Ammon's horn (tissue), 1 donor: ENCODE measurements around the gene SSU72.

Experiments
- DNase-seq: peaks from one replicate; pipeline ENCODE4 v3.0.0-alpha.2; 2016; ENCODE audit warnings: low spot score

The SSU72 gene

DNA sequence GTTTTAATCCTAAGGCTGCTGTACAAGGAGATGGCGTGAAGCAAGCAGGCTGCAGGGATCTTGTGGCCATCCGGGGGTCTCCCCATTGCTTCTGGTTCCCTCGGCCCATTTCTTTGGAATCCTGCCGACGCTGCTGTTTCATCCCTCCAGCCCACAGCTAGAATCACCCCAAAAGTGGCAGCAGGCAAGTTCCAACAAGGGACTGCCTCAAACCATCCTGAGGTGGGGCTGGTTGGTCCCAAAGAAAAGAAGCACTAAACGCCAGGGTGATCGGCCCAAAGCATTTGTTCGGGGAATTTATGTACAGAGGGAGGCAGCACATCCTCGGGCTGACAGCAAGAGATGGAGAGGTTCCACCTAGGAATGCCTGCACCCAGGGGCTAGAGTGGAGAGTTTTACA, 36.1 kb upstream of the SSU72 start:
- no peak for DNase-seq

DNA sequence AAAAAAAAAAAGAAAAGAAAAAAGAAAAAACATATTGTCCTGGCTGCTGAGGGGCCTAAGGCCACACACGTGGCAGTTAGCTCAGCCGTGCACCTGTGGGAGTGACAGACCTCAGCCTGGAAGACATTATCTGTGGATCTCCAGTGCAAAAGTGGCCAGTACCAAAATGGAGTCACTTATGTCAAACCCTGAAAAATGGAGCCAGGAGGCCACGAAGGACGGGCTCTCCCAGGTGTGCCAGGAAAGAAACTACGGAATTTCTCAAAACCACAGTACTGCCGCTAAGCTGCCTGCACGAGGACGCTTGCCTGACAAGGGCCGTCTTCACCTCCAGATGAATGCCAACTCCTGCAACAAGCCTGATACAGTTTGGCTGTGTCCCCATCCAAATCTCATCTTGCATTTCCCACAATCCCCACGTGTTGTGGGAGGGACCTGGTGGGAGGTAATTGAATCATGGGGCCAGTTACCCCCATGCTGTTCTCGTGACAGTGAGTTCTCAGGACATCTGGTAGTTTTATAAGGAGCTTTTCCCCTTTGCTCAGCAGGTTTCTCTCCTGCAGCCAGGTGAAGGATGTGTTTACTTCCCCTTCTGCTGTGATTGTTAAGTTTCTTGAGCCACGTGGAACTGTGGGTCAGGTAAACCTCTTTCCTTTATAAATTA, 35.3 kb upstream of the SSU72 start:
- DNase-seq: no peak

DNA sequence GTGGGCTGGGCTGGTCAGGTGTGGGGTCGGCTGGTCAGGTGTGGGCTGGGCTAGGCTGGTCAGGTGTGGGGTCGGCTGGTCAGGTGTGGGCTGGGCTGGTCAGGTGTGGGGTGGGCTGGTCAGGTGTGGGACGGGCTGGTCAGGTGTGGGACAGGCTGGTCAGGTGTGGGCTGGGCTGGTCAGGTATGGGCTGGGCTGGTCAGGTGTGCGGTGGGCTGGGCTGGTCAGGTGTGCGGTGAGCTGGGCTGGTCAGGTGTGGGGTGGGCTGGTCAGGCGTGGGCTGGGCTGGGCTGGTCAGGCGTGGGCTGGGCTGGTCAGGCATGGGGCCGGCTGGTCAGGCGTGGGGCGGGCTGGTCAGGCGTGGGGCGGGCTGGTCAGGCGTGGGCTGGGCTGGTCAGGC, 31.6 kb upstream of the SSU72 start:
- DNase-seq: no peak

DNA sequence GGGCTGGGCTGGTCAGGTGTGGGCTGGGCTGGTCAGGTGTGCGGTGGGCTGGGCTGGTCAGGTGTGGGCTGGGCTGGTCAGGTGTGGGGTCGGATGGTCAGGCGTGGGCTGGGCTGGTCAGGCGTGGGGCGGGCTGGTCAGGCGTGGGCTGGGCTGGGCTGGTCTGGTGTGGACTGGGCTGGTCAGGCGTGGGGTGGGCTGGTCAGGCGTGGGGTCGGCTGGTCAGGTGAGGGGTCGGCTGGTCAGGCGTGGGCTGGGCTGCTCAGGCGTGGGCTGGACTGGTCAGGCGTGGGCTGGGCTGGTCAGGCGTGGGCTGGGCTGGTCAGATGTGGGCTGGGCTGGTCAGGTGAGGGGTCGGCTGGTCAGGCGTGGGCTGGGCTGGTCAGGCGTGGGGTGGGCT, 31.1 kb upstream of the SSU72 start:
- no peak for DNase-seq

DNA sequence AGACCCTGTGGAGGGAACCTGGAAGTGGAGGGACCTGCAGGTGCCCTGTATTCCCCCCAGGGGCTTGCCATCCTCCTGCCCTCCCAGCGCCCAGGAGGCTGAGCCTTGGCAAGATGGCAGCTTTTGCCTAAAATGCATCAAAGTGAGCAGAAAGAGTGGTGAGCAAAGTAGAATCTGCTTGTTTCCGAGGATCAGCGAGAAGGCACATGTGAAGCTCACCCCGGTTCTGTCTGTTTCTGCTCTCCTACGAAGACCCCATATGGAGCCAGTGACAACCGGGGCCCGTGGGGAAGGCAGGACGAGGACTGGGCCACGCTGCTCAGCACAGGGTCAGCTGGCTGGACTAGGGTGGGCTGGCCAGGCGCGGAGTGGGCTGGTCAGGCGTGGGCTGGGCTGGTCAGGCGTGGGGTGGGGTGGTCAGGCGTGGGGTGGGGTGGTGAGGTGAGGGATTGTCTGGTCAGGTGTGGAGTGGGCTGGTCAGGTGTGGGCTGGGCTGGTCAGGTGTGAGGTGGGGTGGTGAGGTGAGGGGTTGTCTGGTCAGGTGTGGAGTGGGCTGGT, 30.4 kb upstream of the SSU72 start:
- DNase-seq: no peak

DNA sequence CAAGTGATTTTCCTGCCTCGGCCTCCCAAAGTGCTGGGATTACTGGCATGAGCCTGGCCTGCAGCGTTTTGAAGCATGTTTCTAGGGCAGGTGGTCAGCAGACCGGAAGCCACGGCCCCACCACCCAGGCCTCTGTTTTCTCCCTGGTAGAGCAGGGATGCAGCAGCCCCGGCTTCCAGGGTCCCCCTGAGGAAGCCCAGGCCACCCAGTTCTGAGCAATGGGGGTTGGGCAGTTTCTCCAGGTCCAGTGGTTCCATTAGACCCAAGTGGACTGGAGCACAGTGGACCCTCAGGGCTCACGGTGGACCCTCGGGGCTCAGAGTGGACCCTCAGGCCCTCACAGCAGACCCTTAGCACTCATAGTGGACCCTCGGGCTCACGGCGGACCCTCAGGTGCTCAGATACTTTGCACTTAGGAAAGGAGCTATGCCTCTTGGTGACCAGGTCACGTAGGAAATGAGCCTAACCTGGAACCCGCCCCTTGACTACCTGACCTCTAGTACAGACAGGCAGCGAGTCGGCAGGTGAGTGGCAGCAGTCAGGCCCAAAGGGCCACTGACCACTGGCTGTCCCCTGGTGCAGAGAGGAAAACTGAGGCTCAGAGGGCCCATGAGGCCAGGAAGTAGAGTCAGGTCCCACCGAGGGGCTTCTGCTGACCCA, 29.8 kb upstream of the SSU72 start:
- no peak for DNase-seq

DNA sequence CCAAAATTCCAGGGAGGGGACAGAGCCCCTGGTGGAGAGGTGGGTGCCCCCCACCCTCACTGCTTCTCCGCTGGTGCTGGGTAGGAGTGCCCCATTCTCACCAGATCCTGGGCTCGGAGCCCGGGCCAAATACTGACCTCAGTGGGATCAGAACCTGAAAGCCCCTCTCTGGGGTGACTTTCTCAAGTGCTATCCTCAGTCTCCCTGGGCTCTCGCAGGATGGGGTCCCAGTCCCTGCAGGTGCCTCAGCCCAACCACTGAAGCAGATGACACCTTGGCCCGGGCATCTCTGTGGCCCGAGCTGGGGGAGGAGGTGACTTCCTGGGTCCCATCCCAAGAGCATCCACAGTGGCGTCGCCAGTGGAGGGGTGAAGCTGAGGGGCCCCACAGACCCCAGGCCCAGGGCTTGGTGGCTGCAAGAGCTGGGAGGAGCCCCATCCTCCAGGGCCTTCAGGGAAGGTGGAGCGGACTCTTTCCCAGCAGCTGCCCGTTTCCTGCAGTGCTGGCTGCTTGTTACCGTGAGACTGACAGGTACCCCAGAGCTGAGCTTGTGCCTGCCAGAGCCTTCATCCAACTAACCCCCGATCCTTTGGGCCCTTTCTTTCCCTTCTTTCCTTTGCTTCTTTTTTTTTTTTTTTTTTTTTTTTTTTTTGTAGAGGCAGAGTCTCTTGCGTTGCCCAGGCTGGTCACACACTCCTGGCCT, 29.2 kb upstream of the SSU72 start:
- DNase-seq: no peak

DNA sequence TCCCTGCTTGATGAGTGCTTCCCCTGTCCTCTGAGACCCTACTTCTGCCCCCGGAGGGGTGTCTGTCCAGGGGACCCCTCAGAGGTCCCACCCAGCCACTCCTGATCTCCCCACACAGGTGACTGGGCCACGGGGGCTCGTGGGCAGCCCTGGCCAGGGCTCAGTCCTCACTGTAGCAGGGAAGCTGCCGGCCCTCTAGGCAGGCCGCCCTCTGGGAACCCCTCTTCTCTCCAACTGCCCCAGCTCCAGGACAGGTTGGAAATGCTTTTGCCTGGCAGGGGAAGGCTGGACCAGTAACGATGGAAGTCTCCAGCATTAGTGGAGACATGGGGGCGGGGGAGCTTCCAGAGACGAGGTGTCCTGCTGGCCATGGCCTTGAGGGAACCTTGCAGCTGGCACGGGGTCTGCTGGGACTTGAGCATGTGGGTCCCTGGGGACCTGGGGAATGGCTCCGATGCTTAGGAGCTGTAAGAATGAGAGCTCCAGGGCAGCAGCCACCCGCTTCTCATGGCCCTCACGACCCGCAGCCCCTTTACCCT, 28.4 kb upstream of the SSU72 start:
- no peak for DNase-seq

DNA sequence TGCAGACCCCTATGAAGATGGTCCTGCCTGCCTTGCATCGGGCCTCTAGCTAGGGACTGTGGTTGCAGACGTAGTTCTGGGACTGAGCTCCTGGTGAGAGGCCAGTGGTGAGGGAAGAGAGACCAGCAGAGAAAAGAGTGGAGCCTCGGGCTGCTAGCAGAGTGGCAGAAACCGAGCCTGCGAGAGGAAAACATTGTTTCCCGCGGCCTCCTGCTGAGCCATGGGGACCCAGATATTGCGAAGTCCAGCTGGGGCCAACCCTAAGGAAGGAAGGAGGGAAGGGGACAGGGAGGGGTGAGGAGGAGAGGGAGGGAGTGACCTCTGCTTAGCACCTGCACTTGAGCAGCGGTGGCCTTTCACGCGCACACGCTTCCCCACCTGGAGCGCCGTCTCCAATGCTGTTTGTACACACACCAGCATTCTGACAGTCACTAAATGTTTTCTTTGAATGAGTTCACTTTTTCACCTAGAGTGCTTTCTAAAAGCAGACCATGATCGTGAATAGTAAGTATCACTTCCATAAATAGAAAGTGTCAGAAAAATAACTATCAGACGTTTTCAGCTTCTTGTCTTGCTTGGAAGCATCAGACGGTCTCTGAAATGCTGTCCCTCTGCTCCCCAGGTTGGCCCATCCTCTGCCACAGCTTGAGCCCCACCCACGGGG, 27.8 kb upstream of the SSU72 start:
- DNase-seq: no peak

DNA sequence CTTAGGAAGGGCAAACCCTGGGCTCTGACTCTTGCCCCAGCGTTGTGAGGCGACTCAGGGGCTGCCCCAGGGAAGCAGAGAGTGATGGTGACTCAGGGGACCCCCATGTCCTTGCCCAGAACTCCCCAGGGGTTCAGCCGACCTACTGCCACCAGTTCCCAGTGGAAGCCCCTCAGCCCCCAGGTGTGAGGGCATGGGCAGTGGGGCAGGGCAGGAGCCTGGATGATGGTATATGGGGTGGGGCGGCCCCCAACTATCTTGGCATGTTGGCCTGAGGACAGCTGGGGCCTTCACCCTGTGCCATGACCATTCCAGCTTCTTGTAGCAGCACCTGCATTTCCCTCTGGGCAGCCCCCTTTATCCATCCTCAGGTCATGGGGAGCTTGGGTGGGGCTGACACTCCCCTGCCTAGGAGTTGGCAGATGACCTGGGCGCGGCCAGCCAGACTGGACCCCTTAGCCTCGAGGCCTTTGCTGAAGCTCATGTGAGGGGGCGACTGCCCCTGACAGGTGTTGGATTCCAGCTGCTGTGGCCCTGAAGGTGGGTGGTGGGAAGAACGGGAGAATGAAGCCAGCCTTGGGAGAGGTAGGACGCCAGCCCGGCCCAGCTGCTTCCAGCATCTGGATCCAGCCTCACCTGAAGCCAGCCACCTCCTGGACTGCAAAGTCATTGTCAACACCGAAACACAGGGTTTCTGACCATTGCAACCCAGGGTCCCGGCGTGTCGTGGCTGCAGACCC, 27.1 kb upstream of the SSU72 start:
- no peak for DNase-seq

DNA sequence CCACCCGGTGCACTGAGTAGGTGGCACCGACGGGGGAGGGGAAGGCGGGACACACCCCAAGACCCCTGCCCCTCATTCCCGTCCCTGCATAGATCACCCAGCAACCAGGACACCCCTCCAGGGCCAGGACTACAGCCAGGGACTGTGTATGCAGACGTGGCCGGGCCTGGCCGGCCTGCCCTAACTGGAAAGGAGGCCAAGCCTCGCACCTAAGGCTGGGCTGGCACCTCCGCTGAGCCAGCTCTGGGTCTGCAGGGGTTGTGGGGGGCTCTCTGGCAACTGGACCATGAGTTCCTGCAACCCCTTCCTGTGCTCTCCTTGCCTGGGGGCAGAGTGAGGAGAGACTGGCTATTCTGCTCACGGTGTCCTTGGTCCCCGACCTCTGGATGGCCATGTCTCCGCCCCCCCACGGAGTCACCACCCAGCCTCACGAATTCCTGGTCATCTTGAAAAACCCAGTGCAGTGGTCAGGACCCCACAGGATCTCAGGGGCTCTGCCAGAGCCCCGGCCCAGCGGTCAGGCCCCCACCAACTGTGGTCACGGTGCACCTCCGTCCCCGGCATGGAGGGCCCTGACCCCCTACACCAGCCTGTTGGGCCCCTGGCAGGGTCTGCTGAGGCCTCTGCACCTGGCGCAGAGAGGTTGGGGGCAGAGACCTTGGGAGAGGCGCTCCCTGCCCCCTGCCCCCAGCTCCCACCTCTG, 26.3 kb upstream of the SSU72 start:
- DNase-seq: no peak

DNA sequence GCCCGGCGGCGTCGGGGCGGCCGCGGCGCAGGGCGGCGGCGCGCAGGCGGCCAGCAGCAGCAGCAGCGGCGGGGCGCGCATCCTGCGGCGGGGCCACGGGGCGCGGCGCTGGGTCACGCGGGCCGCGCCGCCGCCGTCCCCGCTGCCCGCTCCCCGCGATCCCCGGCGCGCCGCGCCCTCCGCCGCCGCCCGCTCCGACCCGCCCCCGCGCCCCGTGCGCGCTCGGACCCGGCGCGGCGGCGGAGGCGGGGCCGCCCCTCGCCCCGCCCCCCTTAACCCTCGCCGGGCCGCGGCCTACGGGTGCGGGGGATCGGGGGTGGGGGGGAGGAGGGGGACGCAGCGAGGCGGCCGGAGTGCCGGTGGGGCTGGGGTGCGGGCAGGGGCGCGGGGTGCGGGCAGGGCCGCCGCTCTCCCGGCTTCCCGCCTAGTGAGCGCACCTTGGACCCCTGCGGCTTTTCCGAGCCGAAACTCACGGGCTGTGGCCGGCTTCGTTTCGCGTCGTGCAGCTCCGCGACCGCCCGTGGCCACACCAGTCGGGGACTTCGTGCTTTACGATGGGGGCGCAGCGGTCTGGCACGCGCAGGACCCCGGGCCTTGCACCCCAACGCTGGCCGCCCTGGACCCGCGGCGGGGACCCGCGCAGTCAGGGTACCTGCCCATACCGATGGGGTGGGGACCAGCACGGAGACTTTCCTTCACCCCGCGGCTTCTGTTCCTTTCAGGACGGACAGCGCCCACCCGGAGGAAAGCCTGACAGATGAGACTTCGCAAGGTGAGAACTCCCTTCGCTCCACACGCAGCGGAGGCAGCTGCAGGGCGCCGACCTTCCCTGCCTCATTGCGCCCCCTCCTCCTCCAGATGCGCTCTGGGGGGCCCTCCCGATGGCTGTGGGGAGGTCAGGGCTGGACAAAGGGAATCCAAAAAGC, 25.5 kb upstream of the SSU72 start, which contains the start of gene FNDC10:
Gene FNDC10, minus strand, starts transcription at position 201 of the 926 bp plus-strand sequence. Its CDS starts 120 bp downstream, at position 81.
- DNase-seq: no peak

DNA sequence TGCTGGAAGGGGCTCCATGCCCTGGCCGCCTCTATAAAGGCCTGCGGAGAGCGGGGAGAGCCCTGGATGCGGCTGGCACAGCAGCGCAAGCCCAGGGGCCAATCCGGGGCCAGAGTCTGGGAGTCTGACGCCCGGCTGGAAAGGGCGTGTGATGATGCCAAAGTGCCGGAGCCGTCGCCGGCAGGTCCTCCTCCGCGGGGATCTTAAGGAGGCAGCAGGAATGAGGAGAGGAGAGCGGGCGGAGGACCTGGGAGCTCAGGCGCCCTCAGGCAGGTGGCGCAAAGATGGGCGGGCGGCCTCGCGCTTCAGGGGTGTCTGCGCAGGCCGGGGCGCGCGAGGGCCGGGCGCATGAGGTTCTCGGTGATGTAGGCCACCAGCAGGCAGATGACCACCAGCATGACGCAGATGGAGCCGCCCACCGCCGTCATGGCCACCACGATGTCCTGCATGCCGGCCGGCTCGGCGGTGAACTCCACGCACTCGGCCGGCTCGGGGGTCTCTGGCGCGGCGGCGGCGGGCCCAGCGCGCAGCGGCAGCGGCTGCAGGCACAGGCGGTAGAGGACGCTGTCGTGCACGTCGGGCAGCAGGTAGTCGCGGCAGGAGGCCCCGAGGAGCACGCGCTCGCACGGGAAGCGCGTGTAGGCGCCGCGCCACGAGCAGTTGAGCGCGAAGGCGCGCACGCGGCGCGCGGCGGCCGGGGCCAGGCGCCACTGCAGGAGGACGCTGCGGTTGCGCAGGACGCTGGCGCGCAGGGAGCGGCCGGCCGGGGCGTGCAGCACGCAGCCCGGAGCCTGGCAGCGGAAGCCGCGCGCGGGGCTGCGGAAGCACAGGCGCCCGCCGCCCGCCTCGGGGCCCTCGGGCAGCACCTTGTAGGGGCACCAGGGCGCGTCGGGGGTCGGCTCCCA, 24.6 kb upstream of the SSU72 start:
- DNase-seq: no peak

DNA sequence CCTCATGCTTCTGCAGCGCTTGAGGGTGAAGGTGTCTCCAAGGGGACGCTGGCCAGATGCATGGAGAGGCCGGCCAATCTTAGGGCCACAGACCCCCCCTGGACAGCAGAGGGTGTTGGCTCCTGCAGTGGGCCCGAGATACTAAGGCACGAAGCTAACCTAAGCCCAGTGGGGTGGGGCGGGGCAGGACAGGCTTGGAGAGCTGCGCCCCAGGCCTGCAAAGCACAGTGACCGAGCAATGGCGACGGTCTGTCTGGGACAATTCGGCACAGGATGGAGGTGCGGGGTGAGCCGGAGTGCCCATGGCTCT, 24.0 kb upstream of the SSU72 start:
- no peak for DNase-seq

DNA sequence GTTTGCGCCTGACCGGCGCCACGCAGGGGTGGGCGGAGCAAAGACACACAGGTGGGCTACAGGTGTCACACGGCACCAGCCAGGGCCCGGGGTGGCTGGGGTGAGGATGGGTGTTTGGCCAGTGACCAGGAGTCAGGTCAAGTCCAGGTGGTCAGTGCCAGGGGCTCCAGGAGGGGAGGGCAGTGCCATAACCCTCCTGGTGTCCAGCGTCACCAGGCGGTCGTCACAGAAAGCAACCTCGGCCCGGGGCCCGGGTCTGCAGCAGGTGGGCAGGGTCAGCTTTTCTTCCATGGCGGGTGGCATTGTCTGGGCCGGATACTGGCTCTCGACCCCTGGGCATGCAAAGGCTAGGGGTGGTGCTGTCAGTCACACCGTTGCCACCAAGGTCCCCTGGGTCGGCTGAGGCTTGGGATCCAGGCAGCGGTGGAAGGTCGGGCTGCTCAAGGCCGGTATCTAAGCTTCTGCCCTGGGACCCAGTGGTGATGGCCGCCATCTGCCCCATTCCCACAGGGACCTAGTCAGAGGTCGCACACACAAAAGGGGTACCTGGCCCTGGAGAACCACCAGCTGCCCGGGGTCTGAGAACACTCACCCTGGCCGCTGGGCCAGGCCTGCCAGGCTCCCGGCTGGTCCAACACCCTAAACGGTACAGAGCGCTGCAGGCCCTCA, 23.5 kb upstream of the SSU72 start:
- DNase-seq: no peak

DNA sequence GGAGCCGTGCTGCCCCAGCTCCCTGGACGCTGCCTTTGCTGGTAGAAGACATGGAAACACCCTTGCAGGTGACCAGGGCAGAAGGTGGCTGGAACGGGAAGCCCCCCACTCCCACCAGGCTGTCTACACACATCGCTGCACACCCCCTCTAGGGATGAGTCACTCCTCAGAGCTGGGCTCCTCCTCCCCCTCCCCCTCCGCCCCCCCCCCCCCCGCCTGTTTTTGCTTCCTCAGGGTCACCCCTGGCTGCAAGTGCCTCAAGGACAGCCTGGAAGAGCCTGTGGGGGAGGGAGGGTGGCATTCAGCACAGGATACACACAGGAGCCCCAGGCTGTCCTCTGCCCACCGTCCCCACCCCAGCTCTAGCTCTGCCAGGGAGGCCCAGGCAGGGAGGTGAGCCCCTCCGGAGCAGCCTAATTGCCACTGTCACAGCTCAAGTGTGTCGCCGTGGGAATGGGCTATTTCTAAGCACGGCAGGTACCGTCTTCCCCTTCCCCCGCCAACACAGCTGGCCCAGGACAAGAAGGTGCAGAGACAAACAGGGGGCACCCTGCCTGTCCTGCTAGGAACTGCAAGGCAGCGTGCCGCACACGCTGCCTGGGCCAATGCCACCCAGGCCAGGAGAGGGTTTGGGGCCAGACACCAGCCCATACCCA, 22.7 kb upstream of the SSU72 start:
- no peak for DNase-seq

DNA sequence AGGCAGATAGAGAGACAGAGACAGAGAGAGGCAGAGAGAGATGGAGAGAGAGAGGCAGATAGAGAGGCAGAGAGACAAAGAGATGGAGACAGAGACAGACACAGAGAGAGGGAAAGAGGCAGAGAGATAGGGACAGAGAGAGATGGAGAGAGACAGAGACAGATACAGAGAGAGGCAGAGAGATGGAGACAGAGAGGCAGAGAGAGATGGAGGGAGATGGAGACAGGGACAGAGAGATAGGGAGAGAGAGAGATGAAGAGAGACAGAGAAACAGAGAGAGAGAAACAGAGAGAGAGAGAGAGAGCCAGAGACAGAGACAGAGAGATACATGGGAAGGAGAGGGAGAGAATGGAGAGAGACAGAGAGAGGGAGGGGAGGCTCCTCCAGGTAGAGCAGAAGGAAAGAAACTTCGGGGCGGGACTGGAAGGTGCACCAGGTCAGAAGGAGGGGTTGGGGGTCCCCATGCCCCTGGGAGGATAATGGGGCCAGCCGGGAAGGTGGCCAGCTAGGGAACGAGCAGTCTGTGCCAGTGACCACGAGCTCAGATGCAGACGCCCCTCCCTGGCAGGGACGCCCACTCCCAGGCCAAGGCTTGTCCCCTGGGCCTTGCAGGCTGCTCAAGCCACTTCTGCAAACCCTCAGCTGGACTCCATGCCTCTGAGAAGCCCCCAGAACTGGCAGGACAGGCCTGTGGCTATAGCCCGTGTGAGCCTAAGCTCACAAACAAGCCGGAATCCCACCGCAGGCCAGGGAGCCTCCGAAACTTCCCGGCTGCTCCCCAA, 22.0 kb upstream of the SSU72 start:
- no peak for DNase-seq
